CD4-positive, alpha-beta T cell (primary cell): ENCODE results near the gene GTF3C4. TPM values are rescaled to one million over a fixed set of nuclear protein-coding genes. Genes with fewer than 3 reads are reported as not detected.

Experiments
- ATAC-seq: fragments of 200-7000 bp; cut with Tn5 transposase; one replicate; pipeline ENCODE4 v1.10.0; 2022; ENCODE audit warnings: mild to moderate bottlenecking; ENCODE audit not compliant: poor library complexity
- CTCF ChIA-PET: fragments of 350-600 bp; sonication (Branson Sonifier 250); formaldehyde crosslinking; loops from one replicate; lab custom pipeline; 2021; ENCODE audit warnings: antibody characterized with exemption, inconsistent platforms; lab: Charles Lee
- POLR2A ChIA-PET: fragments of 350-600 bp; sonication (Branson Sonifier 250); formaldehyde crosslinking; loops from one replicate; lab custom pipeline; 2021; ENCODE audit warnings: antibody characterized with exemption, inconsistent platforms; lab: Charles Lee
- DNase-seq, 14 experiments: peaks; one replicate each; pipeline ENCODE4 v3.0.0-alpha.2; 2013 to 2020; ENCODE audit warnings: mixed read lengths in 2 of 14
- H3K27ac ChIP-seq, 2 donors: one replicate each; pipeline versions ENCODE4 v1.5.1 to v1.7.0; 2013; ENCODE audit warnings: low read length in 2 of 2, low read depth in 1 of 2, mild to moderate bottlenecking in 1 of 2
- H3K27me3 ChIP-seq, 2 experiments: 1 replicate in 1 of 2; 2 replicates in 1 of 2; pipeline versions ENCODE4 v1.6.1 to v1.7.0; 2013; ENCODE audit warnings: low read length in 2 of 2, control low read depth in 1 of 2, mild to moderate bottlenecking in 1 of 2, moderate library complexity in 1 of 2; ENCODE audit not compliant: insufficient read depth in 2 of 2, control insufficient read depth in 1 of 2
- H3K36me3 ChIP-seq: one replicate; pipeline ENCODE4 v1.6.1; 2013; ENCODE audit warnings: low read length, control low read depth; ENCODE audit not compliant: insufficient read depth
- H3K4me1 ChIP-seq: one replicate; pipeline ENCODE4 v1.6.1; 2013; ENCODE audit warnings: low read length, control low read depth; ENCODE audit not compliant: insufficient read depth
- H3K4me3 ChIP-seq: one replicate; pipeline ENCODE4 v1.5.1; 2013; ENCODE audit warnings: mild to moderate bottlenecking, low read length, moderate library complexity
- H3K9me3 ChIP-seq, 2 experiments: 1 replicate in 1 of 2; 2 replicates in 1 of 2; pipeline versions ENCODE4 v1.6.1 to v1.7.0; 2013; ENCODE audit warnings: low read length in 2 of 2, mild to moderate bottlenecking in 2 of 2, control low read depth in 1 of 2, moderate library complexity in 1 of 2; ENCODE audit not compliant: control insufficient read depth in 1 of 2, insufficient read depth in 1 of 2
- H3K27ac Mint-ChIP-seq: one replicate; pipeline ENCODE4 v1.8.0; 2020; ENCODE audit warnings: mixed read lengths
- H3K27me3 Mint-ChIP-seq: one replicate; pipeline ENCODE4 v1.8.0; 2021; ENCODE audit warnings: mixed read lengths
- H3K36me3 Mint-ChIP-seq: one replicate; pipeline ENCODE4 v1.8.0; 2021; ENCODE audit warnings: low read depth, mixed read lengths
- H3K4me1 Mint-ChIP-seq: one replicate; pipeline ENCODE4 v1.8.0; 2021; ENCODE audit warnings: low read depth, mixed read lengths
- H3K4me3 Mint-ChIP-seq: one replicate; pipeline ENCODE4 v1.8.0; 2020; ENCODE audit warnings: mild to moderate bottlenecking, mixed read lengths
- H3K9me3 Mint-ChIP-seq: one replicate; pipeline ENCODE4 v1.8.0; 2020; ENCODE audit warnings: mixed read lengths
- intact Hi-C, 2 experiments: fragments of 100-400 bp; cut with DNase I in 1 of 2; cut with micrococcal nuclease in 1 of 2; formaldehyde crosslinking; loops; one replicate each; pipeline versions ENCODE4 v1.15.1 to v1.9.0; 2023 to 2025; cut with DNase I, micrococcal nuclease
- total RNA-seq, 174 experiments: library from RNA in 2 of 174; stranded (reverse) in 2 of 174; gene quantifications; one replicate each; pipeline ENCODE4 v1.2.3 and lab custom pipeline; 2021 to 2026
- TF ChIP-seq, protein P1 (sequence below): fragments of 200-600 bp; IDR thresholded peaks from one replicate; pipeline ENCODE4 v1.8.0; 2022; ENCODE audit warnings: antibody characterized with exemption, mild to moderate bottlenecking

The GTF3C4 gene
- total RNA-seq, 2 experiments from 2014 or later = 9.3 to 9.6 TPM

DNA sequence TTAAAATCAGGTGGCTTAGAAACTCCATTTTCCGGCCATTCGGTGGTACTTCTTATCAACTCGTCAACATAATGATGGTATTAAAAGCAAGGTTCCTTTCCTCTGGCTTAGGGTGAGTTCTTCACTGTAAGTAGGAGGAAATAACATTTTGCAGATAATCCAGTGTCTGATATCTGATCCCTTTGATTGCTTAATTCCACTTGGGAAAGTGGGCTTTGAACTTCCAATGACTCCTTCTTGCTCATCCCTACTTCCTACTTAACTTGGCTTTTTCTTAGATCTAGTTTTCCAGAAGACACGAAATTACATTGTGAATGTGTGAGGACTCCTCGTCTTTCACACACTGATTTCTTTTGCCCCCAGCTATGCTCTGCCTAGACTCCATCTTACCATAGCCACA lies 32.0 kb upstream of the GTF3C4 start:
- Mint-ChIP-seq H3K27me3 (no peaks in the 10 kb centered on the region), H3K36me3 (peaks cover 84% of the 10 kb centered on the region), H3K4me1 (no peaks in the 10 kb centered on the region), H3K27ac (no peak overlapping the region), H3K9me3 (no peaks in the 10 kb centered on the region), H3K4me3 (no peak overlapping the region)
- POLR2A ChIA-PET = no interaction called here
- Histone ChIP-seq H3K27me3 (no peaks in the 10 kb centered on the region), H3K36me3 (peaks cover 63% of the 10 kb centered on the region), H3K27ac (no peak overlapping the region), H3K4me1 (no peaks in the 10 kb centered on the region), H3K9me3 (no peaks in the 10 kb centered on the region), H3K4me3 (no peak overlapping the region)
- DNase-seq (no peak), ATAC-seq (no peak)
- TF ChIP-seq, protein P1, sequence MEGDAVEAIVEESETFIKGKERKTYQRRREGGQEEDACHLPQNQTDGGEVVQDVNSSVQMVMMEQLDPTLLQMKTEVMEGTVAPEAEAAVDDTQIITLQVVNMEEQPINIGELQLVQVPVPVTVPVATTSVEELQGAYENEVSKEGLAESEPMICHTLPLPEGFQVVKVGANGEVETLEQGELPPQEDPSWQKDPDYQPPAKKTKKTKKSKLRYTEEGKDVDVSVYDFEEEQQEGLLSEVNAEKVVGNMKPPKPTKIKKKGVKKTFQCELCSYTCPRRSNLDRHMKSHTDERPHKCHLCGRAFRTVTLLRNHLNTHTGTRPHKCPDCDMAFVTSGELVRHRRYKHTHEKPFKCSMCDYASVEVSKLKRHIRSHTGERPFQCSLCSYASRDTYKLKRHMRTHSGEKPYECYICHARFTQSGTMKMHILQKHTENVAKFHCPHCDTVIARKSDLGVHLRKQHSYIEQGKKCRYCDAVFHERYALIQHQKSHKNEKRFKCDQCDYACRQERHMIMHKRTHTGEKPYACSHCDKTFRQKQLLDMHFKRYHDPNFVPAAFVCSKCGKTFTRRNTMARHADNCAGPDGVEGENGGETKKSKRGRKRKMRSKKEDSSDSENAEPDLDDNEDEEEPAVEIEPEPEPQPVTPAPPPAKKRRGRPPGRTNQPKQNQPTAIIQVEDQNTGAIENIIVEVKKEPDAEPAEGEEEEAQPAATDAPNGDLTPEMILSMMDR = no peak
- intact Hi-C loops = no loop called here
- CTCF ChIA-PET = no interaction called here

DNA sequence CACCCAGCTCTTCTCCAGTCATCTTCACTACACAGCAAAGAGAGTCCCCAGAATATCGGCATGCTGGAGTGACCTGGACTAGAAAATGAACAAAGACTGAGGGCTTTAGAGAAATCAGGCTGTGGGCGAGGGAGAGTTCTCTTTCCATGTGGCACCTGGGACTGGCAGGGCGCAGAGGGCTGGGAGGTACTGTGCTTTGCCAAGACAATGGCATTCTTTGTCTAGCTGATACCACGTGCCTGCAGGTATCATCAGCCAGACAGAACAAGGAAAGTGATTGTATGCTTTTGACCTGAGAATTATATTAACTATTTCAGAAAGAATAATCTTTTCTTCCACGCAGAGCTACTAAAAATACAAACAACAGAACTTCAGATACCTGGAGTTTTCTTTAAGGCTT lies 30.9 kb upstream of the GTF3C4 start:
- H3K4me3 Mint-ChIP-seq = no peak overlapping the region
- no peak for DNase-seq
- H3K36me3 ChIP-seq = peaks cover 72% of the 10 kb centered on the region
- ATAC-seq = no peak
- no peaks in the 10 kb centered on the region for H3K4me1 ChIP-seq
- no peaks in the 10 kb centered on the region for H3K9me3 ChIP-seq
- no peaks in the 10 kb centered on the region for H3K27me3 ChIP-seq
- H3K27ac ChIP-seq = no peak overlapping the region
- H3K4me1 Mint-ChIP-seq = no peaks in the 10 kb centered on the region
- TF ChIP-seq, protein P1 = no peak
- peaks cover 86% of the 10 kb centered on the region for H3K36me3 Mint-ChIP-seq
- H3K27ac Mint-ChIP-seq = no peak overlapping the region
- intact Hi-C loops = no loop called here
- H3K27me3 Mint-ChIP-seq = no peaks in the 10 kb centered on the region
- no peak overlapping the region for H3K4me3 ChIP-seq
- ChIA-PET CTCF (no interaction called here), POLR2A (no interaction called here)
- H3K9me3 Mint-ChIP-seq = no peaks in the 10 kb centered on the region

DNA sequence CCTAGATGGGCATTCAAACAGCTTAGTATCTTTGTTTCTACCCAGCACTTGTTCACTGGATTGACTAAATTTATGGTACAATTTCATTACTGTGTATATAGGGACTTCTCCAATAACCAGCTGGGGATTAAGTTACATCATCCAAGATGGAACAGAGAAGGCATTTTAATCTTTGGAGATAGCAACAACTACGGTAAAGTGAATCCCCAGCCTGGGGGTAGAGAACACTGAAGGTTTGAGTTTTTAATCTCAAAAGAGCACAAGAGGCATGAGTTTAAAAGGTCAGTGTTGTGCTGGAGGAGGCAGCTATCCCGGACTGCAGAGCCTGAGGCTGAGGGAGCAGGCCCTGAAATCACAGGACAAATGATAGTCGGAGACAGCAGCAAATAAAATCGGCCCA lies 29.0 kb upstream of the GTF3C4 start:
- TF ChIP-seq, protein P1 = no peak
- Mint-ChIP-seq H3K27me3 (no peaks in the 10 kb centered on the region), H3K27ac (no peak overlapping the region), H3K4me3 (no peak overlapping the region), H3K4me1 (no peaks in the 10 kb centered on the region), H3K9me3 (no peaks in the 10 kb centered on the region), H3K36me3 (peaks cover 96% of the 10 kb centered on the region)
- intact Hi-C loops = no loop called here
- DNase-seq (no peak), ATAC-seq (no peak)
- Histone ChIP-seq H3K27ac (no peak overlapping the region), H3K4me1 (no peaks in the 10 kb centered on the region), H3K36me3 (peaks cover 85% of the 10 kb centered on the region), H3K4me3 (no peak overlapping the region), H3K9me3 (no peaks in the 10 kb centered on the region), H3K27me3 (no peaks in the 10 kb centered on the region)
- POLR2A ChIA-PET = no interaction called here
- CTCF ChIA-PET = no interaction called here
